OCI-LY7 (cell line): ENCODE measurements around the gene CTNNA3. TPM values are rescaled to one million over a fixed set of nuclear protein-coding genes. Genes with fewer than 3 reads are reported as not detected.

Experiments
- BruUV-seq: library from RNA; stranded (reverse); fragments of 400-500 nt; replicated peaks from 2 replicates; lab custom pipeline; 2021; lab: Mats Ljungman, UMichigan
- CTCF ChIA-PET: fragments of 300-600 bp; sonication (Branson Sonifier 250); formaldehyde crosslinking; loops from one replicate; lab custom pipeline; 2022; ENCODE audit warnings: antibody characterized with exemption; ENCODE audit not compliant: unreplicated experiment; lab: Charles Lee
- POLR2A ChIA-PET: fragments of 300-600 bp; sonication (Branson Sonifier 250); formaldehyde crosslinking; loops from one replicate; lab custom pipeline; 2022; ENCODE audit warnings: antibody characterized with exemption; lab: Charles Lee
- DNase-seq: peaks from one replicate; pipeline ENCODE4 v3.0.0-alpha.2; 2015; ENCODE audit warnings: low spot score
- H2AFZ ChIP-seq: fragments of 200-600 bp; sonication (generic), shearing (Covaris generic); 2 replicates; pipeline ENCODE4 v1.6.1; 2014; ENCODE audit warnings: mild to moderate bottlenecking, antibody characterized with exemption, low read length, moderate library complexity
- H3K27ac ChIP-seq: fragments of 200-600 bp; sonication (generic); 2 replicates; pipeline ENCODE4 v1.5.1; 2014; ENCODE audit warnings: mixed run types, low read depth, mild to moderate bottlenecking, moderate library complexity, low read length, inconsistent platforms; ENCODE audit not compliant: poor library complexity, severe bottlenecking
- H3K36me3 ChIP-seq: fragments of 200-600 bp; sonication (generic); 2 replicates; pipeline ENCODE4 v1.6.1; 2014; ENCODE audit warnings: mild to moderate bottlenecking, antibody characterized with exemption, low read length, moderate library complexity, mixed read lengths; ENCODE audit not compliant: insufficient read depth
- H3K4me1 ChIP-seq: fragments of 200-600 bp; sonication (generic); 2 replicates; pipeline ENCODE4 v1.5.1; 2014; ENCODE audit warnings: mild to moderate bottlenecking, low read length; ENCODE audit not compliant: insufficient read depth, poor library complexity, severe bottlenecking
- H3K4me2 ChIP-seq: fragments of 200-600 bp; sonication (generic); 2 replicates; pipeline ENCODE4 v1.6.1; 2014; ENCODE audit warnings: mild to moderate bottlenecking, low read length
- H3K4me3 ChIP-seq: fragments of 200-600 bp; sonication (generic); 2 replicates; pipeline ENCODE4 v1.5.1; 2014; ENCODE audit warnings: mild to moderate bottlenecking, low read depth, low read length; ENCODE audit not compliant: poor library complexity, severe bottlenecking
- H3K79me2 ChIP-seq: fragments of 200-600 bp; sonication (generic); 2 replicates; pipeline ENCODE4 v1.6.1; 2016; ENCODE audit warnings: low read depth, mild to moderate bottlenecking, low read length, moderate library complexity, mixed read lengths; ENCODE audit not compliant: insufficient read depth
- H3K9me2 ChIP-seq: fragments of 200-600 bp; sonication (generic); 2 replicates; pipeline ENCODE4 v1.6.1; 2016; ENCODE audit warnings: mild to moderate bottlenecking, low read length, mixed read lengths; ENCODE audit not compliant: insufficient read depth
- H3K9me3 ChIP-seq: fragments of 200-600 bp; sonication (generic); 2 replicates; pipeline ENCODE4 v1.6.1; 2014; ENCODE audit warnings: mild to moderate bottlenecking, mixed run types, low read length, mixed read lengths
- H4K20me1 ChIP-seq: fragments of 200-600 bp; sonication (generic); 2 replicates; pipeline ENCODE4 v1.6.1; 2014; ENCODE audit warnings: mild to moderate bottlenecking, antibody characterized with exemption, low read length, moderate library complexity, mixed read lengths; ENCODE audit not compliant: insufficient read depth
- CTCF ChIP-seq: fragments of 200-600 bp; sonication (generic); conservative IDR thresholded peaks from 2 replicates; pipeline ENCODE4 v1.5.1; 2014; ENCODE audit warnings: mild to moderate bottlenecking, antibody characterized with exemption, low read length, moderate library complexity, mixed read lengths
- EZH2phosphoT487 ChIP-seq: fragments of 200-600 bp; sonication (generic); IDR thresholded peaks from 2 replicates; pipeline ENCODE4 v1.6.1; 2018; ENCODE audit warnings: low read depth, borderline replicate concordance, mild to moderate bottlenecking, mixed run types, antibody characterized with exemption, low read length, moderate library complexity, mixed read lengths
- intact Hi-C: fragments of 100-400 bp; cut with micrococcal nuclease; formaldehyde crosslinking; loops from one replicate; pipeline ENCODE4 v1.10.0; 2022; ENCODE audit not compliant: unreplicated experiment
- total RNA-seq, 2 experiments: library from RNA; depleted of rRNA in 1 of 2; stranded (reverse); fragments of >200 nt in 1 of 2; shearing (Covaris generic) in 1 of 2; gene quantifications; 2 replicates each; pipeline ENCODE4 v1.2.3, GENCODE V29; 2014 to 2022

CTNNA3 gene
- total RNA-seq, 2 experiments from 2014 or later: not detected

- no peaks in the 10 kb centered on the region for H3K9me3 ChIP-seq
Observed at GRCh38 chr10:66788178-66788987, 907.6 kb downstream of the CTNNA3 start.

GRCh38 chr10:66786709-66787108 is 909.3 kb downstream of the CTNNA3 start:
- TF ChIP-seq EZH2phosphoT487 (no peak), CTCF (no peak)
- Histone ChIP-seq H3K36me3 (no peaks in the 10 kb centered on the region), H3K4me2 (no peak overlapping the region), H3K79me2 (no peaks in the 10 kb centered on the region), H3K4me1 (no peaks in the 10 kb centered on the region), H3K9me2 (no peaks in the 10 kb centered on the region), H2AFZ (no peak overlapping the region), H3K4me3 (no peak overlapping the region), H3K27ac (no peak overlapping the region), H3K9me3 (no peaks in the 10 kb centered on the region), H4K20me1 (no peaks in the 10 kb centered on the region)
- BruUV-seq: no TSS peak
- POLR2A ChIA-PET: no interaction called here
- no peak for DNase-seq
- CTCF ChIA-PET: no interaction called here
- intact Hi-C loops: no loop called here

More at GRCh38 chr10:66788178-66788987, 907.6 kb downstream of the CTNNA3 start:
- H2AFZ ChIP-seq: no peak overlapping the region
- TF ChIP-seq EZH2phosphoT487 (no peak), CTCF (no peak)
- H3K4me1 ChIP-seq: no peaks in the 10 kb centered on the region
- no peak overlapping the region for H3K4me2 ChIP-seq
- no peak overlapping the region for H3K27ac ChIP-seq
- H3K79me2 ChIP-seq: no peaks in the 10 kb centered on the region
- intact Hi-C loops: no loop called here
- no peaks in the 10 kb centered on the region for H4K20me1 ChIP-seq
- H3K9me2 ChIP-seq: no peaks in the 10 kb centered on the region
- CTCF ChIA-PET: no interaction called here
- no peaks in the 10 kb centered on the region for H3K36me3 ChIP-seq
- no peak overlapping the region for H3K4me3 ChIP-seq
- POLR2A ChIA-PET: no interaction called here
- no TSS peak for BruUV-seq
- DNase-seq: no peak

GRCh38 chr10:66784770-66785169 is 911.2 kb downstream of the CTNNA3 start:
- BruUV-seq: no TSS peak
- H3K27ac ChIP-seq: no peak overlapping the region
- CTCF ChIA-PET: interaction anchor here (0.6 kb wide), 1 partner anchor 17 kb away, joined by 4 read pairs; no protein-coding TSS in a partner anchor

More at GRCh38 chr10:66784770-66785169, 911.2 kb downstream of the CTNNA3 start:
- POLR2A ChIA-PET: no interaction called here
- H4K20me1 ChIP-seq: no peaks in the 10 kb centered on the region
- H3K79me2 ChIP-seq: no peaks in the 10 kb centered on the region
- H3K9me3 ChIP-seq: no peaks in the 10 kb centered on the region
- no peaks in the 10 kb centered on the region for H3K9me2 ChIP-seq
- H3K4me1 ChIP-seq: no peaks in the 10 kb centered on the region
- TF ChIP-seq CTCF (no peak), EZH2phosphoT487 (no peak)
- intact Hi-C loops: no loop called here
- no peak overlapping the region for H2AFZ ChIP-seq
- H3K36me3 ChIP-seq: no peaks in the 10 kb centered on the region
- no peak for DNase-seq
- H3K4me2 ChIP-seq: no peak overlapping the region
- no peak overlapping the region for H3K4me3 ChIP-seq
